K562 (cell line): ENCODE measurements around the gene DKC1. TPM values are rescaled to one million over a fixed set of nuclear protein-coding genes. Genes with fewer than 3 reads are reported as not detected.

Experiments used
- ATAC-seq: fragments of 200-7000 bp; cut with Tn5 transposase; 3 replicates; pipeline ENCODE4 v1.9.1; 2020; ENCODE audit warnings: moderate library complexity
- BruUV-seq: library from RNA; stranded (reverse); fragments of 400-500 nt; replicated peaks from 2 replicates; lab custom pipeline; 2021; lab: Mats Ljungman, UMichigan
- CTCF ChIA-PET: fragments of 300-600 bp; formaldehyde crosslinking; extraction: SDS; loops from one replicate; lab custom pipeline; 2021; ENCODE audit warnings: low intra/inter-chr PET ratio; lab: Yijun Ruan, JAX
- POLR2A ChIA-PET: fragments of 300-600, 350-650 bp; sonication (Branson Sonifier 250); formaldehyde crosslinking; extraction: SDS; loops from one replicate; lab custom pipeline; 2021; ENCODE audit warnings: antibody characterized with exemption, inconsistent platforms; lab: Yijun Ruan, JAX
- DNase-seq, 4 experiments: peaks; one replicate each; pipeline versions ENCODE4 v3.0.0 to v3.0.0-alpha.2; 2011 to 2018; ENCODE audit warnings: low spot score in 3 of 4, mixed read lengths in 3 of 4; ENCODE audit errors: extremely low read depth in 1 of 4
- FAIRE-seq: peaks from 2 replicates; lab custom pipeline; 2011; peaks lifted over from hg19 to GRCh38; lab: Jason Lieb, UNC
- H2AFZ ChIP-seq: 2 replicates; pipeline ENCODE4 v1.6.0; 2011; ENCODE audit warnings: low read depth, low read length, control low read depth, inconsistent platforms
- H3K27ac ChIP-seq: fragments of 200-600 bp; 3 replicates; pipeline ENCODE4 v1.8.0; 2011; ENCODE audit warnings: low read depth, mild to moderate bottlenecking, control low read depth, inconsistent platforms, low read length, moderate library complexity, mixed read lengths; ENCODE audit errors: extremely low read depth
- H3K27me3 ChIP-seq, 2 experiments: fragments of 300-600 bp in 1 of 2; 2 replicates in 1 of 2; 3 replicates in 1 of 2; pipeline versions ENCODE4 v1.6.0 to v1.8.0; 2011; ENCODE audit warnings: inconsistent platforms in 2 of 2, low read length in 2 of 2, mild to moderate bottlenecking in 1 of 2, mixed read lengths in 1 of 2, moderate library complexity in 1 of 2; ENCODE audit not compliant: control insufficient read depth in 2 of 2, insufficient read depth in 2 of 2
- H3K36me3 ChIP-seq: fragments of 300-600 bp; 3 replicates; pipeline ENCODE4 v1.8.0; 2011; ENCODE audit warnings: mild to moderate bottlenecking, low read length, inconsistent platforms; ENCODE audit not compliant: control insufficient read depth, insufficient read depth
- H3K4me1 ChIP-seq, 2 experiments: fragments of 200-600 bp in 1 of 2; replicated peaks in 1 of 2; 2 replicates in 1 of 2; 3 replicates in 1 of 2; pipeline versions ENCODE4 v1.5.1 to v1.8.0; 2011; ENCODE audit warnings: inconsistent platforms in 2 of 2, low read length in 2 of 2, mild to moderate bottlenecking in 1 of 2, mixed read lengths in 1 of 2, moderate library complexity in 1 of 2; ENCODE audit not compliant: control insufficient read depth in 2 of 2, insufficient read depth in 2 of 2
- H3K4me2 ChIP-seq: 2 replicates; pipeline ENCODE4 v1.6.1; 2011; ENCODE audit warnings: low read length, control low read depth, inconsistent platforms, mixed read lengths; ENCODE audit not compliant: insufficient read depth
- H3K4me3 ChIP-seq: fragments of 200-600 bp; sonication (generic), shearing (Covaris generic); 2 replicates; pipeline ENCODE4 v1.5.1; 2016; ENCODE audit warnings: control low read depth, inconsistent platforms
- H3K79me2 ChIP-seq: fragments of 200-600 bp; 3 replicates; pipeline ENCODE4 v1.8.0; 2011; ENCODE audit warnings: low read length, inconsistent platforms; ENCODE audit not compliant: control insufficient read depth, insufficient read depth
- H3K9ac ChIP-seq, 2 experiments: 2 replicates each; pipeline versions ENCODE4 v1.6.0 to v1.6.1; 2011; ENCODE audit warnings: low read depth in 2 of 2, low read length in 2 of 2, control low read depth in 1 of 2, inconsistent platforms in 1 of 2, mild to moderate bottlenecking in 1 of 2, mixed read lengths in 1 of 2; ENCODE audit not compliant: insufficient read depth in 1 of 2
- H3K9me1 ChIP-seq: one replicate; pipeline ENCODE4 v1.6.0; 2011; ENCODE audit warnings: inconsistent platforms, mild to moderate bottlenecking, low read length, moderate library complexity; ENCODE audit not compliant: control insufficient read depth, insufficient read depth
- H3K9me3 ChIP-seq: replicated peaks from 2 replicates; pipeline ENCODE4 v1.5.1; 2011; ENCODE audit warnings: low read depth, low read length, inconsistent platforms; ENCODE audit not compliant: control insufficient read depth, insufficient read depth
- H4K20me1 ChIP-seq: replicated peaks from 2 replicates; pipeline ENCODE4 v1.6.1; 2011; ENCODE audit warnings: low read length, inconsistent platforms, mixed read lengths; ENCODE audit not compliant: control insufficient read depth, insufficient read depth
- CBX3 ChIP-seq, 2 experiments: IDR thresholded peaks; 1 replicate in 1 of 2; 2 replicates in 1 of 2; pipeline ENCODE4 v1.6.1; 2012; ENCODE audit warnings: inconsistent platforms in 2 of 2, low read length in 2 of 2, borderline replicate concordance in 1 of 2, control low read depth in 1 of 2
- CEBPG ChIP-seq, 3 experiments: fragments of 200-800 bp in 1 of 3; sonication (Bioruptor generic) in 1 of 3; sonication (generic) in 1 of 3; formaldehyde crosslinking in 1 of 3; IDR thresholded peaks in 2 of 3; conservative IDR thresholded peaks in 1 of 3; 2 replicates each; pipeline versions ENCODE4 v1.6.1 to v1.8.0; 2016 to 2022; ENCODE audit warnings: missing compliant biosample characterization in 2 of 3, missing genetic modification characterization in 2 of 3, mild to moderate bottlenecking in 1 of 3, missing genetic modification reagents in 1 of 3
- GTF2A2 ChIP-seq: IDR thresholded peaks from 2 replicates; pipeline ENCODE4 v1.6.1; 2016; ENCODE audit warnings: mild to moderate bottlenecking, missing genetic modification characterization, missing compliant biosample characterization
- HDAC8 ChIP-seq: fragments of 450-650 bp; IDR thresholded peaks from 2 replicates; pipeline ENCODE4 v1.6.1; 2016; ENCODE audit warnings: mild to moderate bottlenecking, missing genetic modification characterization, moderate library complexity, missing compliant biosample characterization
- ILF3 ChIP-seq: fragments of 450-650 bp; IDR thresholded peaks from 2 replicates; pipeline ENCODE4 v1.6.1; 2018; ENCODE audit warnings: antibody characterized with exemption, mild to moderate bottlenecking, moderate library complexity, borderline replicate concordance
- MCM3 ChIP-seq: fragments of 450-650 bp; IDR thresholded peaks from 2 replicates; pipeline ENCODE4 v1.6.1; 2016
- ZBTB17 ChIP-seq: fragments of 450-650 bp; formaldehyde crosslinking; IDR thresholded peaks from 2 replicates; pipeline ENCODE4 v1.4.0; 2020; ENCODE audit warnings: mild to moderate bottlenecking
- ZNF318 ChIP-seq, 2 experiments: fragments of 450-650 bp; IDR thresholded peaks; 2 replicates each; pipeline ENCODE4 v1.6.1; 2016; ENCODE audit warnings: mild to moderate bottlenecking in 2 of 2, borderline replicate concordance in 1 of 2, low read depth in 1 of 2, moderate library complexity in 1 of 2
- ZNF764 ChIP-seq: fragments of 250-450 bp; sonication (Bioruptor Pico); IDR thresholded peaks from 2 replicates; pipeline ENCODE4 v1.4.0; 2020; ENCODE audit warnings: low read depth, mild to moderate bottlenecking, moderate library complexity
- WGBS: fragments of 100-300 bp; shearing (Covaris generic); methylation state at CpG from one replicate; pipeline ENCODE4 v1.1.6; 2016; ENCODE audit warnings: low coverage, mixed read lengths; ENCODE audit not compliant: insufficient coverage; ENCODE audit errors: missing lambda C conversion rate; 5-methylcytosine and 5-hydroxymethylcytosine counted together
- in situ Hi-C: fragments of 300-500 bp; cut with MboI; formaldehyde crosslinking; loops from 4 replicates; pipeline ENCODE4 v1.15.0; 2018; ENCODE audit warnings: inconsistent platforms, mixed read lengths
- intact Hi-C: fragments of 100-400 bp; cut with micrococcal nuclease; formaldehyde crosslinking; loops from 2 replicates; pipeline ENCODE4 v1.14.2; 2022
- polyA plus RNA-seq, 8 experiments: library from polyadenylated mRNA; depleted of rRNA in 4 of 8; stranded (reverse) in 5 of 8; unstranded in 3 of 8; fragments of >200 nt; fragmentation: Nextera tagmentation in 2 of 8; fragmentation: Illumina TruSeq in 1 of 8; extraction: Ambion mirVana in 2 of 8; extraction: Trizol in 1 of 8; gene quantifications; 2 replicates each; pipeline versions ENCODE4 v1.2.1 to v1.2.3, GENCODE V29; 2011 to 2014; ENCODE audit warnings: inconsistent platforms in 1 of 8, missing spikeins in 1 of 8
- total RNA-seq, 7 experiments: library from RNA; depleted of rRNA in 6 of 7; stranded (reverse); fragments of >200 nt in 6 of 7; fragmentation: Illumina TruSeq in 2 of 7; extraction: Trizol in 2 of 7; gene quantifications; 2 replicates each; pipeline versions ENCODE4 v1.2.1 to v1.2.3, GENCODE V29; 2011 to 2021; ENCODE audit warnings: low replicate concordance in 1 of 7
- TF ChIP-seq, protein P1 (sequence below): IDR thresholded peaks from 3 replicates; pipeline ENCODE4 v1.6.1; 2011; ENCODE audit warnings: borderline replicate concordance, mild to moderate bottlenecking, moderate library complexity; ENCODE audit not compliant: insufficient read length; ENCODE audit errors: extremely low read depth

Gene DKC1
- total and polyA plus RNA-seq, 9 of the 15 experiments (the other 6 are each of a cell fraction or from before 2014, with no cell fraction given) = 205 to 313 (median 219) TPM

GRCh38 chrX:154720067-154720466 is 42.6 kb upstream of the DKC1 start:
- in situ Hi-C loops = no loop called here
- H3K27me3 ChIP-seq = no peaks in the 10 kb centered on the region
- 64% methylated on average over 4 of the region's 4 CpGs for WGBS
- H3K4me1 ChIP-seq = peaks cover 20 to 28% of the 10 kb centered on the region in 2 experiments
- H3K27ac ChIP-seq = peak overlapping the region; percentile 89; the same call in 1 of the 3 replicates
- no peak for DNase-seq
- peaks cover 70% of the 10 kb centered on the region for H3K79me2 ChIP-seq
- no peaks in the 10 kb centered on the region for H3K9me3 ChIP-seq
- no TSS peak for BruUV-seq
- no peak overlapping the region for H2AFZ ChIP-seq
- intact Hi-C loops = no loop called here
- no peaks in the 10 kb centered on the region for H3K9me1 ChIP-seq
- POLR2A ChIA-PET = interaction anchor here (1.4 to 1.9 kb wide), 2 partner anchors 10 to 12 kb away, joined by 3 to 7 read pairs; no protein-coding TSS in a partner anchor
- H3K9ac ChIP-seq = no peak overlapping the region
- peaks cover 19% of the 10 kb centered on the region; the same call in 2 of the 3 replicates for H3K36me3 ChIP-seq
- no peak overlapping the region for H3K4me2 ChIP-seq
- CTCF ChIA-PET = interaction anchor here (0.6 kb wide), 1 partner anchor 19 kb away, joined by 3 read pairs; no protein-coding TSS in a partner anchor
- no peak for FAIRE-seq
- 0 out of 2 replicates have a peak, but pooled peaks cover 8% of the 10 kb centered on the region for H4K20me1 ChIP-seq
- no peak for ATAC-seq
- H3K4me3 ChIP-seq = no peak overlapping the region
- TF ChIP-seq GTF2A2 (tag) (no peak), ZBTB17 (no peak), CBX3 (IDR thresholded peaks at IDR 0.05; ENCODE audit: borderline replicate concordance in 1 of 2, low read length in 2 of 2) (no peak), MCM3 (no peak), ZNF764 (CRISPR knock-in tag) (no peak), CEBPG (CRISPR knock-in tag; IDR thresholded peaks at IDR 0.05) (no peak), CEBPG (tag; conservative IDR thresholded peaks at IDR 0.05 in 1 of 2, IDR thresholded peaks at IDR 0.05 in 1 of 2) (peak; percentile 40 to 71; a peak in 3 of 4 replicates), ZNF318 (IDR thresholded peaks at IDR 0.05; ENCODE audit: borderline replicate concordance in 1 of 2, low read depth in 1 of 2) (no peak), HDAC8 (tag) (no peak), ILF3 (no peak)
- TF ChIP-seq, protein P1, sequence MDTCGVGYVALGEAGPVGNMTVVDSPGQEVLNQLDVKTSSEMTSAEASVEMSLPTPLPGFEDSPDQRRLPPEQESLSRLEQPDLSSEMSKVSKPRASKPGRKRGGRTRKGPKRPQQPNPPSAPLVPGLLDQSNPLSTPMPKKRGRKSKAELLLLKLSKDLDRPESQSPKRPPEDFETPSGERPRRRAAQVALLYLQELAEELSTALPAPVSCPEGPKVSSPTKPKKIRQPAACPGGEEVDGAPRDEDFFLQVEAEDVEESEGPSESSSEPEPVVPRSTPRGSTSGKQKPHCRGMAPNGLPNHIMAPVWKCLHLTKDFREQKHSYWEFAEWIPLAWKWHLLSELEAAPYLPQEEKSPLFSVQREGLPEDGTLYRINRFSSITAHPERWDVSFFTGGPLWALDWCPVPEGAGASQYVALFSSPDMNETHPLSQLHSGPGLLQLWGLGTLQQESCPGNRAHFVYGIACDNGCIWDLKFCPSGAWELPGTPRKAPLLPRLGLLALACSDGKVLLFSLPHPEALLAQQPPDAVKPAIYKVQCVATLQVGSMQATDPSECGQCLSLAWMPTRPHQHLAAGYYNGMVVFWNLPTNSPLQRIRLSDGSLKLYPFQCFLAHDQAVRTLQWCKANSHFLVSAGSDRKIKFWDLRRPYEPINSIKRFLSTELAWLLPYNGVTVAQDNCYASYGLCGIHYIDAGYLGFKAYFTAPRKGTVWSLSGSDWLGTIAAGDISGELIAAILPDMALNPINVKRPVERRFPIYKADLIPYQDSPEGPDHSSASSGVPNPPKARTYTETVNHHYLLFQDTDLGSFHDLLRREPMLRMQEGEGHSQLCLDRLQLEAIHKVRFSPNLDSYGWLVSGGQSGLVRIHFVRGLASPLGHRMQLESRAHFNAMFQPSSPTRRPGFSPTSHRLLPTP = no peak
